ENCODE results near the gene STAB1. TPM values are rescaled to one million over a fixed set of nuclear protein-coding genes. Genes with fewer than 3 reads are reported as not detected.

STAB1 gene
- polyA plus RNA-seq, 3 donors = 3.8 to 535 (median 15.8) TPM

- Mint-ChIP-seq H3K4me1 (peaks cover 57% of the 10 kb centered on the region), H3K9me3 (peaks cover 0 to 3% (median 0%) of the 10 kb centered on the region in 7 donors), H3K36me3 (peaks cover 70 to 84% of the 10 kb centered on the region in 2 donors), H3K4me3 (no peak overlapping the region), H3K27me3 (ENCODE audit: low read depth in 3 of 3) (peaks cover 0 to 3% (median 0%) of the 10 kb centered on the region in 3 donors), H3K27ac (no peak overlapping the region)
- DNase-seq = no peak
- no peaks in the 10 kb centered on the region for H3K27me3 ChIP-seq (ENCODE audit: control insufficient read depth in 2 of 2, insufficient read depth in 2 of 2, low read length in 2 of 2)
- H4K20me1 ChIP-seq (ENCODE audit: insufficient read depth, low read length) = no peaks in the 10 kb centered on the region
- H3K4me2 ChIP-seq (replicated peaks; ENCODE audit: extremely low read depth, low read length, poor library complexity, severe bottlenecking) = no peak overlapping the region
- H2AFZ ChIP-seq (ENCODE audit: insufficient read depth, low read depth, low read length, poor library complexity, severe bottlenecking) = no peak overlapping the region
- peaks cover 49 to 61% of the 10 kb centered on the region in 2 donors for H3K4me1 ChIP-seq (ENCODE audit: control insufficient read depth in 1 of 2, insufficient read depth in 2 of 2, low read length in 2 of 2)
- no peak overlapping the region for H3K4me3 ChIP-seq (replicated peaks in 1 of 3; ENCODE audit: low read depth in 2 of 3, low read length in 3 of 3)
- H3K9ac ChIP-seq (ENCODE audit: insufficient read depth, low read length, poor library complexity, severe bottlenecking) = no peak overlapping the region
- H3K27ac ChIP-seq (ENCODE audit: low read depth in 1 of 2, low read length in 2 of 2) = no peak overlapping the region
- peaks cover 51 to 80% of the 10 kb centered on the region in 2 donors for H3K36me3 ChIP-seq (replicated peaks in 1 of 2; ENCODE audit: control insufficient read depth in 1 of 2, insufficient read depth in 2 of 2, low read length in 2 of 2)
- WGBS (ENCODE audit: insufficient coverage) = 97% methylated on average over 18 of the region's 18 CpGs
- TF ChIP-seq, protein P1, sequence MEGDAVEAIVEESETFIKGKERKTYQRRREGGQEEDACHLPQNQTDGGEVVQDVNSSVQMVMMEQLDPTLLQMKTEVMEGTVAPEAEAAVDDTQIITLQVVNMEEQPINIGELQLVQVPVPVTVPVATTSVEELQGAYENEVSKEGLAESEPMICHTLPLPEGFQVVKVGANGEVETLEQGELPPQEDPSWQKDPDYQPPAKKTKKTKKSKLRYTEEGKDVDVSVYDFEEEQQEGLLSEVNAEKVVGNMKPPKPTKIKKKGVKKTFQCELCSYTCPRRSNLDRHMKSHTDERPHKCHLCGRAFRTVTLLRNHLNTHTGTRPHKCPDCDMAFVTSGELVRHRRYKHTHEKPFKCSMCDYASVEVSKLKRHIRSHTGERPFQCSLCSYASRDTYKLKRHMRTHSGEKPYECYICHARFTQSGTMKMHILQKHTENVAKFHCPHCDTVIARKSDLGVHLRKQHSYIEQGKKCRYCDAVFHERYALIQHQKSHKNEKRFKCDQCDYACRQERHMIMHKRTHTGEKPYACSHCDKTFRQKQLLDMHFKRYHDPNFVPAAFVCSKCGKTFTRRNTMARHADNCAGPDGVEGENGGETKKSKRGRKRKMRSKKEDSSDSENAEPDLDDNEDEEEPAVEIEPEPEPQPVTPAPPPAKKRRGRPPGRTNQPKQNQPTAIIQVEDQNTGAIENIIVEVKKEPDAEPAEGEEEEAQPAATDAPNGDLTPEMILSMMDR (IDR thresholded peaks at IDR 0.05) = no peak
- peaks cover 6% of the 10 kb centered on the region for H3K79me2 ChIP-seq (ENCODE audit: insufficient read depth, low read length)
- H3K9me3 ChIP-seq (replicated peaks in 1 of 2; ENCODE audit: control insufficient read depth in 1 of 2, insufficient read depth in 1 of 2, low read length in 2 of 2) = no peaks in the 10 kb centered on the region
- intact Hi-C loops (cut with micrococcal nuclease) = no loop called here
These were observed 5.7 kb upstream of the STAB1 start for GRCh38 chr3:52489453-52489852.

GRCh38 chr3:52490035-52490938 lies 4.9 kb upstream of the STAB1 start:
- peaks cover 57 to 68% of the 10 kb centered on the region in 2 donors for H3K4me1 ChIP-seq (ENCODE audit: control insufficient read depth in 1 of 2, insufficient read depth in 2 of 2, low read length in 2 of 2)
- H3K27ac Mint-ChIP-seq = peak overlapping the region; percentile 65 to 88 (median 83)

More at GRCh38 chr3:52490035-52490938, 4.9 kb upstream of the STAB1 start:
- Histone ChIP-seq H3K36me3 (replicated peaks in 1 of 2; ENCODE audit: control insufficient read depth in 1 of 2, insufficient read depth in 2 of 2, low read length in 2 of 2) (peaks cover 48 to 71% of the 10 kb centered on the region in 2 donors), H3K79me2 (ENCODE audit: insufficient read depth, low read length) (peaks cover 10% of the 10 kb centered on the region), H3K4me2 (replicated peaks; ENCODE audit: extremely low read depth, low read length, poor library complexity, severe bottlenecking) (peak overlapping the region; percentile 58), H3K27me3 (ENCODE audit: control insufficient read depth in 2 of 2, insufficient read depth in 2 of 2, low read length in 2 of 2) (no peaks in the 10 kb centered on the region), H3K9me3 (replicated peaks in 1 of 2; ENCODE audit: control insufficient read depth in 1 of 2, insufficient read depth in 1 of 2, low read length in 2 of 2) (no peaks in the 10 kb centered on the region), H3K27ac (ENCODE audit: low read depth in 1 of 2, low read length in 2 of 2) (peak overlapping the region; percentile 61 to 82), H3K9ac (ENCODE audit: insufficient read depth, low read length, poor library complexity, severe bottlenecking) (no peak overlapping the region), H2AFZ (ENCODE audit: insufficient read depth, low read depth, low read length, poor library complexity, severe bottlenecking) (peak overlapping the region; percentile 63), H3K4me3 (replicated peaks in 1 of 3; ENCODE audit: low read depth in 2 of 3, low read length in 3 of 3) (peak overlapping the region in 1 of 3 experiments; percentile 53), H4K20me1 (ENCODE audit: insufficient read depth, low read length) (no peaks in the 10 kb centered on the region)
- TF ChIP-seq, protein P1 (IDR thresholded peaks at IDR 0.05) = no peak
- Mint-ChIP-seq H3K36me3 (peaks cover 63 to 76% of the 10 kb centered on the region in 2 donors), H3K9me3 (peaks cover 0 to 3% (median 0%) of the 10 kb centered on the region in 7 donors), H3K27me3 (ENCODE audit: low read depth in 3 of 3) (peaks cover 0 to 3% (median 0%) of the 10 kb centered on the region in 3 donors), H3K4me3 (peak overlapping the region; percentile 47 to 59), H3K4me1 (peaks cover 62% of the 10 kb centered on the region)
- 55% methylated on average over 20 of the region's 22 CpGs for WGBS (ENCODE audit: insufficient coverage)
- no peak for DNase-seq
- intact Hi-C loops (cut with micrococcal nuclease) = no loop called here

All from CD14-positive monocyte (primary cell).